NOMO-1 treated with DMSO at 0.1 percent for 48 hours (cell line): Measurements from ENCODE around the gene SYCN.

ENCODE experiments used
- DNase-seq: peaks from one replicate; lab custom pipeline; 2025; ENCODE audit not compliant: unreplicated experiment; lab: John Stamatoyannopoulos, UW

The SYCN gene

GRCh38 chr19:39171479-39172465 lies 32.3 kb downstream of the SYCN start:
- no peak for DNase-seq

GRCh38 chr19:39170386-39171231 lies 33.5 kb downstream of the SYCN start:
- no peak for DNase-seq

DNA sequence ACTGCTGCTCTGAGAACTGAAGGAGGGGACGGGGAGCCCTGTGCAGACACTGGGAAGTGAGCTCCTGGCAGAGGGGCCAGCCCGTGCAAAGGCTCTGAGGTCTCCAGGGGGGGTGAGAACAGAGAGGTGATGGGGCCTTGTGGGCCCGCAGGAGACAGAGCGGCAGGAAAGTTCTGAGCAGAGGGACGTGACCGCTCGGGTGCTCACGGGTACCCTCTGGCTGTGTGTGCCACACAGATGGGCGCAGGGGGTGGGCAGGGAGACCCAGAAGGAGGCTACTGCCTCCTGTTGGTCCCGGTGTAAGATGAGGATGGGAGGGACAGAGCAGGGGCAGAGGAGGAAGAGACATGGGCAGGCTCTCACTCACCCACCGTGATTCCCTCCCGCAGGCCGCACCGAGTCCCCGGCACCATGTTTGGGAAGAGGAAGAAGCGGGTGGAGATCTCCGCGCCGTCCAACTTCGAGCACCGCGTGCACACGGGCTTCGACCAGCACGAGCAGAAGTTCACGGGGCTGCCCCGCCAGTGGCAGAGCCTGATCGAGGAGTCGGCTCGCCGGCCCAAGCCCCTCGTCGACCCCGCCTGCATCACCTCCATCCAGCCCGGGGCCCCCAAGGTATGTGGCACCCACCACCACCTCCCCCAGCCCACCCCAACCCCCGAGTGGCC lies 34.8 kb downstream of the SYCN start:
- DNase-seq: no peak

DNA sequence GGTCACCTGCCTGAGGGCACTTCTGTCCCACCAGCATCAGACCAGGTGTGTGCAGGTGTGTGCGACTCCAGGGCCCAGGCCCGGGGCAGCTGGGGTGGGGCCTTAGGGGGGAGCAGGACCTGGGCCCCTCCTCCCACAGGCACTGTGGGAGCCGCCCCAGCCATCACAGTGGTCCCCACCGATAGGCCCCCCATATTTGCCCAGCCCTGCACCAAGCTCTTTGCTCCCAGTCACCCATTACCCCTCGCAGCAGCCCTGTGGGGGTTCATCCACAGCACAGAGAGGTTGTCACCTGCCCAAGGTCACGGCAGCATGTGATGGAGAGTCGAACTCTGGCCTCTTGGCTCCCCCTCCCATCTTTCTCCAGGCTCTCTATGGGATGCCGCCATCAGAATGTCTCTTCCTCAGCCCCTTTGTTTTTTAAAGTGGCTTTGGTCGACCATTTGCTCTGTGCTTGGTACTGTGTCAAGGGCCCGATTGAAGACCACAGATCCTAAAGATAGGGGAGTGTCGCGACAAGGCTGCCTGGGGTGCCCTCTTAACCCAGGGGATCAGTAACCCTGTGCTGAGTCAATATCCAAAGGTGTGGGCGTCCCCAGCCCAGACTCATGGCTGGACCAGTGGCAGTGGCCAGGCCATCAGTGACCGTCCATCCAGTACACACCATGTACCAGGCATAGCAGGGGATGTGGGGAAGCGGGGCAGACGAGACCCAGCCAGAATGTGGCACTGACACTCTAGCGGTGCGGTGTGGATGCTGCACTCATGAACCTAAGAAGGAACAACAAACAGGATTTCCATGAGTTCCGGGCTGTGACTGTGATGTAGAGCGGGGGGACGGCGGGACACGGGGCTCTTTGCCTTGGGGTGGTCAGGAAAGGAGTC lies 35.6 kb downstream of the SYCN start:
- no peak for DNase-seq

DNA sequence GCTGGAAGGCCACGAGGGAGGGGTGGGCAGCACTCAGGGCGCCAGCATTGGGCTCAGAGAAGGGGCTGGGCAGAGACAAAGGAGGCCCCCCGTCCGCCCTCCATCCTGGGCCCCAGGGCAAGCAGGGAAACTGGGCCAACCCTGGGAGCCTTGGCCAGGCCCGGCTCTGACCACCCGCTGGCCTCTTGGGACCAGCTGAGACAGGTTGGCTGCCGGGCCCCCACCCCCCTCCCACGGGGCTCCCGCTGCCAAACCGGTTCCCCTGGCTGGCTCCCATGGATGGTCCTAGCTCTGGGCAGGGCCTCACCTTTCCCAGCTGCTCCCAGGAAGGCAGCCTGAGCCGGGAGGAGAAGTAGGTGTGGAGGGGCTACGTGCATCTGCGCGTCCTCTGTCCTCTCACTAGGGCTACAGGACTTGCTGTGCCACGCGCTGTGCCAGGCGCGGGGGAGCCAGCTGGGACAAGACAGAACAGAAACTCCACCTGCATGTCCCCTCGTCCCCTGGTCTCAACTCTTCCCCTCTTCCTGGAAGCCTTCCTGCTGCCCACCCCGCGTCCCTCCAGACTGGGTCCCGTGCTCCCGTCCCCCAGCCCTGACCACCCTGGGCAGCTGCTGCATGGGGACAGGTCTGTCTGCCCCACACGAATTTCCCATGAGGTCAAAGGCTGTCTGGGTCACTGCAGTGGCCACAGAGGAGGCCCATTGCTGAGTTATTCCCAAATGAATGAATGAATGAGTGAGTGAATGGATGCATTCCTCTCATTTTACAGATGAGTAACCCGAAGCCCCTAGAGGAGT lies 36.4 kb downstream of the SYCN start:
- DNase-seq: no peak

- no peak for DNase-seq
Measured at GRCh38 chr19:39166571-39167391, 37.3 kb downstream of the SYCN start.

DNA sequence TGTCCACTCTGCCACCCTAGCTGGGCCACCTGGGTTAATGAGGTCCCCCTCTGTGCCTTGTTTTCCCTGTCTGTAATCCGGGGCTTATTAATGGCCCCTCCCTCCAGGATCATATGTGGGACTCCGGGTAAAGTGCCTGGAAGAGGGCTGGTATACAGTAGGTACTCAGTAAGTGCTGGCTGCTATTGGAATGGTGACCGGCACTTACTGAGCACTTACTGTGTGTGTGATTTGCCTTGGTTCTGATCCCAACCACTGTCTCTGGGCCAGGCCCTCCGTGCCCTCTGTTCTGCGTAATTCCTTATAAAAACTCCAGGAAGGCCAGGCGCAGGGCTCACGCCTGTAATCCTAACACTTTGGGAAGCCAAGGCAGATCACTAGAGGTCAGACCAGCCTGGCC lies 38.2 kb downstream of the SYCN start:
- DNase-seq: no peak

DNA sequence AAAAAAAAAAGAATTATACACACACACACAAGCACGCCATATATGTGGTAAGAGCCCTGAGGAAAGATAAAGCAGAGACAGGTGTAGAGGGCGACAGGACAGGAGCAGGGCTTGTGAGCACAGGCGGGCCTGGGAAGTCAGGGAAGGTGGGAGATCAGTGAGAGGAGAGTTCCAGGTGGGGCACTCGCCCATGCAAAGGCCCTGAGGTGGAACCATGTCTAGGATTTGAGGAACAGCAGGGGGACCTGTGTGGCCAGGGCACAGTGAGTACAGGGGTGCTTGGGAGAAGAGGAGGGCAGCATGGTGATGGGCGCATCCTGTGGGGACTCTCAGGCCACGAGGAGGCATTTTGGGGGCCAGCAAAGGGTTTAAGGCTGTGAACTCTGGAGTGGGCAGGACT lies 39.8 kb downstream of the SYCN start:
- DNase-seq: no peak

- DNase-seq: no peak
Measured at GRCh38 chr19:39163621-39164020, 40.4 kb downstream of the SYCN start.

GRCh38 chr19:39162441-39163043 lies 41.5 kb downstream of the SYCN start:
- no peak for DNase-seq

GRCh38 chr19:39160889-39161672 lies 43.0 kb downstream of the SYCN start:
- no peak for DNase-seq

GRCh38 chr19:39160523-39160861 lies 43.6 kb downstream of the SYCN start:
- DNase-seq: no peak

- no peak for DNase-seq
Measured at GRCh38 chr19:39158646-39159260, 45.3 kb downstream of the SYCN start.

DNA sequence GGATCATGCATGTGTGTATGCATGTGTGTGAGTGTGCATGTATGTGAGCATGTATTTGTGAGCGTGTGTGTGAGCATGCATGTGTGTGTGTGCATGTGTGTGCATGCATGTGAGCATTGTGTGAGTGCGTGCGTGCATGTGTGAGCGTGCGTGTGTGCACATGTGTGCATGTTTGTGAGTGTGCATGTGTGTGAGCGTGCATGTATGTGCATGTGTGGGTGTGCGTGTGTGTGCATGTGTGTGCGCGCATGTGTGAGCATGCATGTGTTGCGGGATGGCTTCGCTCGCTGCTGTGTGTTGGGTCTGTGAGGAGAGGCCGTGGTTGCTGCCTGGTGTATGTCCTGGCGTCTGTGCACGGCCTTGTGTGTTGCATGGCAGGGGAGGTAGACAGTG lies 46.1 kb downstream of the SYCN start:
- no peak for DNase-seq

- DNase-seq: no peak
Measured at GRCh38 chr19:39157275-39157996, 46.6 kb downstream of the SYCN start.
